ENCODE measurements around the gene ARHGAP18.

GRCh38 chr6:129644567-129645015, 65.4 kb downstream of the ARHGAP18 start:
- no peak for TF ChIP-seq CTCF (IDR thresholded peaks at IDR 0.05)
- TF ChIP-seq POLR2AphosphoS5 (IDR thresholded peaks at IDR 0.05) = no peak

Measured in esophagus muscularis mucosa (tissue), 3 donors.